Natural killer cell (primary cell): Measurements from ENCODE around the gene SLC6A7. TPM values are rescaled to one million over a fixed set of nuclear protein-coding genes. Genes with fewer than 3 reads are reported as not detected.
A peak's percentile ranks its signal among the peaks of the same experiment; 100 is the strongest.

Experiments used
- ATAC-seq, 3 donors: fragments of 150-1000 bp in 2 of 3; fragments of 200-7000 bp in 1 of 3; cut with Tn5 transposase; 1 replicate in 1 of 3; 2 replicates in 2 of 3; pipeline ENCODE4 v1.10.0; 2021; ENCODE audit warnings: mild to moderate bottlenecking in 2 of 3, moderate library complexity in 2 of 3
- DNase-seq, 2 donors: peaks; one replicate each; pipeline versions ENCODE4 v3.0.0 to v3.0.0-alpha.2; 2013 to 2021; ENCODE audit warnings: mixed read lengths in 1 of 2
- H3K27ac ChIP-seq: one replicate; pipeline ENCODE4 v1.5.1; 2013; ENCODE audit warnings: mild to moderate bottlenecking, low read length
- H3K27me3 ChIP-seq: one replicate; pipeline ENCODE4 v1.6.1; 2013; ENCODE audit warnings: low read length; ENCODE audit not compliant: control insufficient read depth, insufficient read depth
- H3K36me3 ChIP-seq: one replicate; pipeline ENCODE4 v1.6.1; 2013; ENCODE audit warnings: low read length; ENCODE audit not compliant: control insufficient read depth, insufficient read depth
- H3K4me1 ChIP-seq: one replicate; pipeline ENCODE4 v1.6.1; 2013; ENCODE audit warnings: low read length; ENCODE audit not compliant: control insufficient read depth, insufficient read depth
- H3K4me3 ChIP-seq: one replicate; pipeline ENCODE4 v1.5.1; 2013; ENCODE audit warnings: low read length
- H3K9me3 ChIP-seq: one replicate; pipeline ENCODE4 v1.6.1; 2013; ENCODE audit warnings: low read length; ENCODE audit not compliant: control insufficient read depth, insufficient read depth
- H3K27ac Mint-ChIP-seq, 2 donors: one replicate each; pipeline ENCODE4 v1.8.0; 2022; ENCODE audit warnings: mild to moderate bottlenecking in 2 of 2, mixed read lengths in 2 of 2, moderate library complexity in 1 of 2
- H3K27me3 Mint-ChIP-seq, 2 donors: one replicate each; pipeline ENCODE4 v1.8.0; 2022; ENCODE audit warnings: low read depth in 2 of 2, mixed read lengths in 2 of 2
- H3K36me3 Mint-ChIP-seq: one replicate; pipeline ENCODE4 v1.8.0; 2022; ENCODE audit warnings: mixed read lengths
- H3K4me1 Mint-ChIP-seq, 2 donors: one replicate each; pipeline ENCODE4 v1.8.0; 2022; ENCODE audit warnings: mixed read lengths in 2 of 2
- H3K4me3 Mint-ChIP-seq: one replicate; pipeline ENCODE4 v1.8.0; 2022; ENCODE audit warnings: mild to moderate bottlenecking, moderate library complexity, mixed read lengths
- H3K9me3 Mint-ChIP-seq, 2 donors: one replicate each; pipeline ENCODE4 v1.8.0; 2022; ENCODE audit warnings: mixed read lengths in 2 of 2
- CTCF ChIP-seq: fragments of 200-600 bp; IDR thresholded peaks from one replicate; pipeline ENCODE4 v1.8.0; 2022; ENCODE audit warnings: antibody characterized with exemption
- WGBS: methylation state at CpG from one replicate; pipeline ENCODE4 v1.1.7; 2013; ENCODE audit warnings: missing lambda C conversion rate; ENCODE audit not compliant: insufficient coverage; 5-methylcytosine and 5-hydroxymethylcytosine counted together
- intact Hi-C: fragments of 100-400 bp; cut with micrococcal nuclease; formaldehyde crosslinking; loops from one replicate; pipeline ENCODE4 v1.14.2; 2022
- total RNA-seq, 4 donors: library from RNA; stranded (reverse); fragments of 120-200 nt in 1 of 4; gene quantifications; one replicate each; pipeline versions ENCODE4 v1.2.3 to v1.2.4, GENCODE V29; 2013 to 2022

The SLC6A7 gene
- total RNA-seq, 3 donors from 2014 or later (not counting 1 experiment from before 2014, with no cell fraction given): not detected

- intact Hi-C loops: no loop called here
- Histone ChIP-seq H3K4me3 (no peak overlapping the region), H3K36me3 (no peaks in the 10 kb centered on the region), H3K27ac (peak overlapping the region; percentile 28), H3K4me1 (peaks cover 55% of the 10 kb centered on the region), H3K27me3 (no peaks in the 10 kb centered on the region), H3K9me3 (no peaks in the 10 kb centered on the region)
- DNase-seq (no peak), ATAC-seq (peak; percentile 42 to 73 (median 56))
- Mint-ChIP-seq H3K36me3 (no peaks in the 10 kb centered on the region), H3K9me3 (no peaks in the 10 kb centered on the region), H3K4me3 (peak overlapping the region; percentile 85), H3K27me3 (no peaks in the 10 kb centered on the region), H3K27ac (peak overlapping the region; percentile 67 to 76), H3K4me1 (peaks cover 58 to 68% of the 10 kb centered on the region in 2 donors)
- TF ChIP-seq CTCF: no peak
Measured at GRCh38 chr5:150149618-150150017, 40.2 kb upstream of the SLC6A7 start.

- H3K4me1 Mint-ChIP-seq: peaks cover 53 to 67% of the 10 kb centered on the region in 2 donors
Measured at GRCh38 chr5:150152636-150153462, 37.0 kb upstream of the SLC6A7 start.

GRCh38 chr5:150153483-150153882, 36.4 kb upstream of the SLC6A7 start:
- Mint-ChIP-seq H3K4me3 (peak overlapping the region; percentile 98), H3K27me3 (peaks cover 0 to 9% of the 10 kb centered on the region in 2 donors), H3K4me1 (peaks cover 46 to 61% of the 10 kb centered on the region in 2 donors), H3K36me3 (no peaks in the 10 kb centered on the region), H3K27ac (peak overlapping the region; percentile 76 to 93), H3K9me3 (no peaks in the 10 kb centered on the region)
- Histone ChIP-seq H3K4me3 (no peak overlapping the region), H3K36me3 (no peaks in the 10 kb centered on the region), H3K27me3 (no peaks in the 10 kb centered on the region), H3K9me3 (no peaks in the 10 kb centered on the region), H3K4me1 (peaks cover 65% of the 10 kb centered on the region), H3K27ac (no peak overlapping the region)
- ATAC-seq (no peak), DNase-seq (no peak)
- intact Hi-C loops: no loop called here
- no peak for TF ChIP-seq CTCF
- WGBS: 100% methylated on average over 2 of the region's 2 CpGs

More at GRCh38 chr5:150152636-150153462, 37.0 kb upstream of the SLC6A7 start:
- H3K27ac ChIP-seq: no peak overlapping the region
- no peak for ATAC-seq
- H3K27me3 ChIP-seq: no peaks in the 10 kb centered on the region
- no peak for DNase-seq
- intact Hi-C loops: no loop called here
- H3K36me3 Mint-ChIP-seq: no peaks in the 10 kb centered on the region
- peaks cover 0 to 9% of the 10 kb centered on the region in 2 donors for H3K27me3 Mint-ChIP-seq
- H3K36me3 ChIP-seq: no peaks in the 10 kb centered on the region
- TF ChIP-seq CTCF: no peak
- peak overlapping the region; percentile 42 for H3K4me3 Mint-ChIP-seq
- peak overlapping the region; percentile 45 to 93 for H3K27ac Mint-ChIP-seq
- 88% methylated on average over 12 of the region's 12 CpGs for WGBS
- H3K9me3 Mint-ChIP-seq: no peaks in the 10 kb centered on the region
- H3K4me3 ChIP-seq: no peak overlapping the region
- H3K4me1 ChIP-seq: peaks cover 67% of the 10 kb centered on the region
- no peaks in the 10 kb centered on the region for H3K9me3 ChIP-seq
